Peyer's patch (tissue), 4 donors: ENCODE measurements around the gene WFS1.

Experiments
- CTCF ChIP-seq, 6 experiments: fragments of 450-650 bp in 4 of 6; fragments of 200-600 bp in 2 of 6; sonication (generic) in 1 of 6; IDR thresholded peaks; one replicate each; pipeline ENCODE4 v1.5.1; 2017 to 2019; ENCODE audit warnings: antibody characterized with exemption in 6 of 6, mild to moderate bottlenecking in 3 of 6, moderate library complexity in 1 of 6
- POLR2A ChIP-seq, 2 donors: fragments of 450-650 bp; IDR thresholded peaks; one replicate each; pipeline ENCODE4 v1.5.1; 2017; ENCODE audit warnings: antibody characterized with exemption in 2 of 2, mild to moderate bottlenecking in 2 of 2, moderate library complexity in 2 of 2

DNA sequence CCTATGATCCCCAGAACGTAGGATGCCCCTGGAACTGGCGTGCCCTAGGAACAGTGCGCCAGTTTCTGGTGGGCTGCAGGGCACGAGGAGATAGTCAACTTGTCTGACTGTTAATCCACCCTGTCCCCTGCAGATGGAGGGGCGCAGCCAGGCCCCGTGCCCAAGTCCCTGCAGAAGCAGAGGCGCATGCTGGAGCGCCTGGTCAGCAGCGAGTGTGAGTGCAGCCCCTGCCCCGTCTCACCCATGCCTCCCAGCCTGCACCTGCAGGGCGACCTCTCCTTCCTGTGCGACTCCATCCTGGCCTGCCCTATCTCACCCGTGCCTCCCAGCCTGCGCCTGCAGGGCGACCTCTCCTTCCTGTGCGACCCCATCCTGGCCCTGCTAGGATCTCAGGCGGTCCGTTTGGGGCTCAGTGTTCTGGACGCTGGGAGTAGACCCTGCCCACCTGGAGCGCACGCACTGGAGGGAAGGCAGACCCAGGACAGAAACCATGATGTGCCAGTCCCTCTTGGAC is 22.2 kb downstream of the WFS1 start:
- TF ChIP-seq CTCF (IDR thresholded peaks at IDR 0.05) (no peak), POLR2A (IDR thresholded peaks at IDR 0.05) (no peak)
